ENCODE data around the gene PSMD13.

PSMD13 gene

DNA sequence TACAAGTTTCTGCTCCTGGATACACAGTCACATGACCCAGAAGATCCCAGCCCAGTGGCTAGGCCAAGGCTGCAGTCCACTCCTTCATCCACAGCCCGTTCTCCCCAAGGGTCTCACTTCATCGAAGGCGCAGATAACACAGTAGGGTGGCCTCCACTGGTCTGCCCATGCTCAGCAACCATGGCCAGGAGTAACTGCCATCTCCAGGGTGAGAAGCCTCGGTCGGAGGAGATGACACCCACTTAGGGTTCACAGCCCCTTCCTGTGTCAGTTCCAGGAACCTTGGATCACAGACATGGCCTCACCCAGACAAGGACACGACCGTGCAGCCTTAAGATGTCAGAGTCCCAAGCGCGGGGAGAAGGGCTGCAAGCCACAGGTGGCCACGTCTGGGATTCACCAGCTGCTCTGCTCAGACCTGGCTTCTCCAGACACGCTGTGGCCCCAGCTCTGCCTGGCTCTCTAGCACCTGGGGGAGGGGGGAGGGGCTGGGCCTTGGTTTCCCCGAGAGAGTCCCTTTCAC is 32.1 kb upstream of the PSMD13 start:
- DNase-seq, result no peak

- DNase-seq, result no peak
Measured at GRCh38 chr11:205221-206001, 31.4 kb upstream of the PSMD13 start.

DNA sequence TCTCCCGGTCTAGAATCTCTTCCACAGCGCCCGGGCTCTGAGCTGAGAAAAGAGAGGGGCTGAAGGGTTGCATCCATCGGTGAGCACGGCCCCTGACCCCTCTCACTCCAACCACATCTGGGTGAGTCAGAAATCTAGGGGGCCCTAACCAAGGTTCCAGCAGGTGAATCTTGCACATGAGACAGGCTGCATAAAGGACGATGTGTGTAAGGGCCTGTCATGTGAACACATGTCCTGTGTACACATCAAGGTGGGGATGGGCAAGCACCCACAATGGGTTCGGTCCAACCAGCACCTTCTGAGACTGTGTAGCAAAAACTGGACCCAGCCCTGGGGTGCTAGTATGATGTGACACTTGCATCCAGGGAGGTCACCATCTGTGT is 30.8 kb upstream of the PSMD13 start:
- DNase-seq, result no peak

- no peak for DNase-seq
Measured at GRCh38 chr11:206526-207207, 30.1 kb upstream of the PSMD13 start.

- peak; percentile 95 for DNase-seq
Measured at GRCh38 chr11:207208-207862, 29.4 kb upstream of the PSMD13 start, which contains the start of the genes BET1L and RIC8A. TSS of gene BET1L (minus strand) at chr11:207399. CDS start at chr11:207321, 78 bp downstream. TSS of gene RIC8A (plus strand) at chr11:207708. CDS start at chr11:208855, 1,147 bp downstream.

GRCh38 chr11:207863-208180 is 29.0 kb upstream of the PSMD13 start:
- DNase-seq, result no peak

GRCh38 chr11:208181-208916 is 28.4 kb upstream of the PSMD13 start:
- peak; percentile 82 for DNase-seq

DNA sequence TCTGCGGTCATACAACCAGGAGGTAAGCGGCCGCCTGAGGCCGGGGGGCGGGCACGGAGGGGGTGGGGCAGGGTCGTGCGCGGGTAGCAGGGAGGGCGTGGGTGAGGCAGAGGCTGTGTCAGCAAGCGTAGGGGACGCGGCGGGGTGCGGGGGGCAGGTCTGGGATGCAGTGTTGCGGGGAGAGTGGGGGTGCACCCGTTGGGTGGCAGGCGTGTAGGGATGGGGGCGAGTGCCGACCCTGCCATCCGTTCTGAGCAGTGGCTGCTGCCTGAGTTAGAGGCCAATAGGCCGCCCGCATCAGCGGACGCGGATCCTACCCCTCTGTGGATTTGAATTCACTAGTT is 27.9 kb upstream of the PSMD13 start:
- no peak for DNase-seq

DNA sequence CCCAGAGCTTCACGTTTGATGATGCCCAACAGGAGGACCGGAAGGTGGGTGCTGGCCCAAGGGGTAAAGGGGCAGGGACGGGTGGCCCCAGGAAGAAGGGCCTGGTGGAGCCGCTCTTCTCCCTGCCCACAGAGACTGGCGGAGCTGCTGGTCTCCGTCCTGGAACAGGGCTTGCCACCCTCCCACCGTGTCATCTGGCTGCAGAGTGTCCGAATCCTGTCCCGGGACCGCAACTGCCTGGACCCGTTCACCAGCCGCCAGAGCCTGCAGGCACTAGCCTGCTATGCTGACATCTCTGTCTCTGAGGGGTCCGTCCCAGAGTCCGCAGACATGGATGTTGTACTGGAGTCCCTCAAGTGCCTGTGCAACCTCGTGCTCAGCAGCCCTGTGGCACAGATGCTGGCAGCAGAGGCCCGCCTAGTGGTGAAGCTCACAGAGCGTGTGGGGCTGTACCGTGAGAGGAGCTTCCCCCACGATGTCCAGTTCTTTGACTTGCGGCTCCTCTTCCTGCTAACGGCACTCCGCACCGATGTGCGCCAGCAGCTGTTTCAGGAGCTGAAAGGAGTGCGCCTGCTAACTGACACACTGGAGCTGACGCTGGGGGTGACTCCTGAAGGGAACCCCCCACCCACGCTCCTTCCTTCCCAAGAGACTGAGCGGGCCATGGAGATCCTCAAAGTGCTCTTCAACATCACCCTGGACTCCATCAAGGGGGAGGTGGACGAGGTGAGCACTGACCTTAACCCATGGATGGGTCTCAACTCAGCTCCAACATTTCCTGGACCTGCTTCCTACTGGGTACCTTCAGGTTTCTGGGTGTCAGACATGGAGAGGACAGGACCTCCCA is 27.3 kb upstream of the PSMD13 start:
- DNase-seq, result no peak

DNA sequence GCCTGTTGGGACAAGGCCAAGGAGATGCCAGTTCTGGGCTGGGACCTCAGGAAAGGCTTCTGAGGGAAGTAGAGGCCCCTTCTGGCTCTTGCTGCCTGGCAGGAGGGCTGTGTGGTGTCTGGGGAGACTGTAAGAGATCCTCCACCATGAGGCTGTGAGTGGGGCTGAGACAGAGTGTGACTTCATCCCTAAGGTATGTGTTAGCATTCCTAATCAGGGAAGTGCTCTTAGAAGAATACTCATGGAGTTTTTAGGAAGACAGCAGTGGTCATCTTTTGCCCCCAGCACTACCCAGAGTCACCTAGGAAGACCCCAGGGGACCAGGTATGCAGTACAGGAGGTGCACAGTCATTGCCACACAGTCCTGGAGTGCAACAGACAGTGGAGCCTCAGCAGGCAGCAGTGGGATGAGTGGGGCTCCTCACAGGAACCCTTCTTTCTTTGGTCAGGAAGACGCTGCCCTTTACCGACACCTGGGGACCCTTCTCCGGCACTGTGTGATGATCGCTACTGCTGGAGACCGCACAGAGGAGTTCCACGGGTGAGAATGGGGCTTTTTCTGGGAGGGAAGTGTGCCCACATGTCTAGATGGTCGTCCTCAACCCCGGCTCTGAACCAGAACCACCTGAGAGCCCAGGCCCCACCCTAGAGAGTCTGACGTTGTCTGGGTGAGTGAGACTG is 26.5 kb upstream of the PSMD13 start:
- no peak for DNase-seq

GRCh38 chr11:210803-211180 is 26.0 kb upstream of the PSMD13 start:
- DNase-seq, result no peak

DNA sequence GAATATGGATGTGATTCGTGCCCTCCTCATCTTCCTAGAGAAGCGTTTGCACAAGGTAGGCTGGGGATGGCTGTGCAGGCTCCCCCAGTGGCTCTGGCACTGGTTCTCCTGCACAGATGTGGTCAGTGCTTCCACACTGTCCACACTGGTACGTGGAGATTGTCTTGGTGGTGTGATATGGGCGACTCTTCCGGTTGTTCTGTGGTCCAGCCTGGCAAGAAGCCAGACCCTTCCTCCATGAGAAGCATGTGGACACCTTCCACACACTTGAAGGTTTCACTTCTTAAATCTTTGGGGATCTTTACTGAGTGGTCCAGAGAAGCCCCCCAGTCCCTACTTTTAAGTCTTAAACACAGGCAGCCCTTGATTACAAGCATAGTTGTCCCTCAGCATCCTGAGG is 25.5 kb upstream of the PSMD13 start:
- no peak for DNase-seq

DNA sequence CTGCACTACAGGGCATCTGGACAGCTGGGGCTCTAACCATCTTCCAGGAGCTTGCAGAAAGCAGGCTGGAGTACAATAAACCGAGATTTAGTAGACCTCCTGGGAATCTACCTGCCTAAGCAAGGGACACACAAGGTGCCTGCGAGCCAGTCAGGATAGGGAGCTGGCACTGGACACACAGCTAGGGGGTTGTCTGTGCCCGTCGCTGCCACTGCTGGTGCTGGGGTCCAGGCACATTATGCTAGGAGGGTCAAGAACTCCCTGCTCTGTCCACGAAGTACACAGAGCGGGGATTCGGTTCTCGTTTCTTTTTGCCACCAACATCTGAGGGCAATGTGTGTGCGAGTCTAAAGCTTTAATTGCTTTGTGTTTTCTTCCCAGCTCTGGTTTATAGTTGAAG is 25.0 kb upstream of the PSMD13 start:
- DNase-seq, result no peak

- no peak for DNase-seq
Measured at GRCh38 chr11:212150-213100, 24.4 kb upstream of the PSMD13 start.

DNA sequence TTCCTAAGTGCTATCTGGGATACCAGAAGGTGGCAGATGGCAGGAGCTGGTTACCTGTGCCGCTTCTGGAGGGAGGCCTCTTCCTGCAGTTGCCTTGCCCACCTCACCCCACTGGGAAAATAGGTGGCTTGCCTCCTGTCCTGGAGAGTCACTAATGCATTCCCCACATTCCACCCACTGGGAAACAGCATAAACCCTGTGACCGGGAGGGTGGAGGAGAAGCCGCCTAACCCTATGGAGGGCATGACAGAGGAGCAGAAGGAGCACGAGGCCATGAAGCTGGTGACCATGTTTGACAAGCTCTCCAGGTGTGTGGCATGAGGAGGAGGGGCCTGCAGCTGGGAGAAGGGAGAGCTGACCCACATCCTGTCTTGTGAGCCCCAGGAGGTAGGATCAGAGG is 23.7 kb upstream of the PSMD13 start:
- no peak for DNase-seq

DNA sequence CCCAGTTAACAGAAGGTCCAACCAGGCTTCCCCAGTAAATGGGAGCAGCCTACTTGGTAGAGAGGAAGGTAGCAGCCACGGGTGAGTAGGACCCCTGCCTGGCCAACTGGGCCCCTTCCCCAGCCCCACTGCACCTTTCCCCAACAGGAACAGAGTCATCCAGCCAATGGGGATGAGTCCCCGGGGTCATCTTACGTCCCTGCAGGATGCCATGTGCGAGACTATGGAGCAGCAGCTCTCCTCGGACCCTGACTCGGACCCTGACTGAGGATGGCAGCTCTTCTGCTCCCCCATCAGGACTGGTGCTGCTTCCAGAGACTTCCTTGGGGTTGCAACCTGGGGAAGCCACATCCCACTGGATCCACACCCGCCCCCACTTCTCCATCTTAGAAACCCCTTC is 22.7 kb upstream of the PSMD13 start:
- no peak for DNase-seq

DNA sequence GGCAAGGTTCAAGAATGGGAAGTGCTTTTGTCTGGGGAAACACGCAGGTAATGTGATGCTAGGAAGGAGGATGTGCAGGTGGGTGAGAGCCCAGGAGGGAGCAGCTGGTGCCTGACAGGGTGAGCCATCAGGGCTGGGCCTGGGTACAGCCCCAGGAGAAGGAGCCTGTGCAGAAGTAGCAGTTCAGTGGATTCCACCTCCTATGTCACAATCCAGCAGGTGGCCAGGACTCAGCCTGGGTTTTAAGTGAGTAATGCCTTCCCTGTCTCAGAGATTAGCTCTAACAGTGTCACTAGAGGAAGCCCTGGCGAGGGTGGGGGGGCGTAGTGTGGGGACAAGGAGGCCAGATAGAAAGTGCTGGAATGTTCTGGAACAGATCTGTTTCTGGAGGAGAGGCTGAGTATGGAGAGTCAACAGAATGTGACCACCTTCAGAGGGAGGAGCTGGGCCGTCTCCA is 21.2 kb upstream of the PSMD13 start:
- DNase-seq, result no peak

DNA sequence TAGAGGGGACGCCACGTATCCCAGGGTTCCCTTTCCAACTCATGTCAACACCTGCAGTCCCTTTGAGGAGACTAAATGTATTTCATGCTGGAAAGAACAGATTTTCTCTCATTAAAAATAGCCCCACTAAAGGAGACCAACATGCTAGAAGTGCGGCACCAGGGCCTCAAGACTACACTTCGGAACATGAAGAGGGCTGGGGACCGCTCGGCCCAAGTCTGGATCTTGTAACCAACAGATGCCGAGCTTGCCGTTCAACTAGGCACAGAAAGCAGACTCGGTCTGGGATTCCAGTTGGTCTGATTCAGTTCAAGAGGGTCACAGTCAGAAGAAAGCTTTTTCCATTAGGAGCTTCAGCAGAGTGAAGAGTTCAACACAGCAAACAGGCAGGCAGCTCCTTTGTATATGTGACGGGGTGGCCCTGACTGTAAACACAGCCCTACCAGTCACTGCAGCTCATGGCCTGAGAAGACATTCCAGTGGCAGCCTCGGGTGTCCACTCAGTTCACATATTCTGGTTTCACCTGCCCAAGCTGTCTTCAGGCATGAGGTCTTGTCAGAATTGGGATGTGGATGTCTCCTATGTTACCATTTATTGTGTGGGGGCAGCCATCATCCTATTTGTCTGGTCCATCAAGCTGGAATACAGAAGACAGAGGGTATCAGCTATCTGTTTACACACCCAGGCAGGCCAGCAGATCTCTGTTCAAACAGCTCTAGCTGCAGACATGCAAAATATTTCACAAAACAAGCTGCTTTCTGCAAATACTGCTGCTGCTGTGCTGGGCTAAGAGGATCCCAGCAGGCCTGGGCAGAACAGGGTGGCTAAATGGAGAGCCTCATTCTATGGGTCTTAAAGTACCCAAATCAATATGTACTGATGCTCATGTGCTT is 20.4 kb upstream of the PSMD13 start:
- no peak for DNase-seq

- DNase-seq, result no peak
Measured at GRCh38 chr11:217704-218103, 19.1 kb upstream of the PSMD13 start.
